ENCODE measurements around the gene LNPEP.
"Not testable (repeated sequence)": the region's sequence is repeated elsewhere in the genome, so short reads cannot be mapped to it uniquely, and the experiment has no call there.

The LNPEP gene

GRCh38 chr5:97070234-97070633, 134.4 kb downstream of the LNPEP start:
- no peak for DNase-seq

DNA sequence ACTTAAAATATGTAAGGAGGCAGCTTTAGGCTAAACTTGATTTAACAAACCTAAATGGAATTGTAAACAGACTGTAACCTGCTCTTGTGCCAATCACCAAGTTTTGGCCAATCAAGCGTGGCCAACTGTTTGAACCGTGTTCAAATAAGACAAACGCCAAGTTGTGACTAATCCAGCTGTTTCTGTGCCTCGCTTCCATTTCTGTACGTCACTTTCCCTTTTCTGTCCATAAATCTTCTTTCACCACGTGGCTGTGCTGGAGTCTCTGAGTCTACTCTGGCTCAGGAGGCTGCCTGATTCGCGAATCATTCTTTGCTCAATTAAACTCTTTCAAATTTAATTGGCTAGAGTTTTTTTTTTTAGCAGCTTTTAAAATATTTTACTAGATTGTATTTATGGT, 135.2 kb downstream of the LNPEP start:
- DNase-seq, result no peak

- DNase-seq, result no peak
Observed at GRCh38 chr5:97071993-97072392, 136.1 kb downstream of the LNPEP start.

GRCh38 chr5:97072696-97073095, 136.8 kb downstream of the LNPEP start:
- DNase-seq, result no peak

DNA sequence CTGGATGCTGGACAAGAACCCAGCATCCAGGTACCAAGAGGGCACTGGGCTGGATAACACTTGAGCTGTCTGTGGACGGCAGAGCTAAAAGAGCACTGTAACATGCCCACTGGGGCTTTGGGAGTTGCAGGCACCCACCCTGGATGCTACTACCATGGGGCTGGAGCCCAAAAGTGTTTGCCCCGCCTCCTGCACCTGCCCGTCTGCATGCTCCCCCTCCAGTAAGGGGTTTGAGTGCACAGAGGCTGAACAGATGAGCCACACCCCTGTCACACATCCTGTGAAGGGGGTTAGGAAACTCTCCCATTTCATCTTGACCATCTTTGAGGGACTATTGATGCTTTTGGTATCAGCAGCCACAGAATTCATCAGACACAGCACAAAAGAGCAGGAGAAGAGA, 137.5 kb downstream of the LNPEP start:
- DNase-seq, result no peak

DNA sequence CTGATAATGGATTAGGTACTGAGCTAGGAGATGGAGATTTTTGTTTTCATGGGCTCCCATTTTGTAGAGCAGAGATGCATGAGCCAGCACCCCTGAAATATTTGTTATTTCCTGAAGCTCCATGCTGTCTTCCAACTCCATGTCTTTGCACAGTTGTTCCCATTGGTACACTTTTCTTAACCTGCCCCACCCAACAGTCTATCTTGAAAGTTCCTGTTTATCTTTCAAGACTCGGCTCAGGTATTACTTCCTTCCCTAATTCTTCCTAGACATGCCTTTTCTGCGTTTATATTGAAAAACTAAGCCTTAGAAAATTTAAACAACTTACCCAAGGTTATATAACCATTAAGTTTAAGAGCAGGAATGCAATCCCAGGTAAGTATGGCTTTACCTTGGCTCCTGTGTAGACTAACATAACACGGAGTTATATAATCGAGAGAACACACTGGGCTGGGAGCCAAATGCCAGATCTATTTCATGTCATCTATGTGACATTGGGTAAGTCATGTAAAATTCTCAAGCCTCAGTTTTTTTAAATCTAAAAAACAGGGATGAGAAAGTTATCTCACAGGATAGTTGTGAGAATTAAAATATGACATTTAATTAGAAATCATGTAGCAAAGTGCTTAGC, 139.1 kb downstream of the LNPEP start:
- DNase-seq, result no peak

- no peak for DNase-seq
Observed at GRCh38 chr5:97075649-97076048, 139.8 kb downstream of the LNPEP start.

DNA sequence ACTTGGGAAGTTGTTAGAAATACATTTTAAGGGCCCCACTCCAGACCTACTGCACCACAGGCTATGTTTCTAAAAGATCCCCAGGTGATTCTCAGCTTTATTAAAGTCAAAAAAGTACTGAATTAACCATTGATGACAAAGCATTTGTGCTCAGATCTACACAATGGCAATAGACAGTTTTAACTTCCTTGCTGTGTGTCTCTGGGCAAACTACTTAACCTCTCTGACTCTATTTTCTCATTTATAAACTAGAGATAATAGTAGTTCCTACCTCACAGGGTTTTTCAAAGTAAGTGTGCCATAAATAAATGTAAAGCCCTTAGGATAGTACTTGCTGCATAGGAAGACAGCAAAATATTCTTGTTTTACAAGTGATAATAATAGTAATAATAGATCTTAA, 140.2 kb downstream of the LNPEP start:
- no peak for DNase-seq

- no peak for DNase-seq
Observed at GRCh38 chr5:97077246-97077645, 141.4 kb downstream of the LNPEP start.

DNA sequence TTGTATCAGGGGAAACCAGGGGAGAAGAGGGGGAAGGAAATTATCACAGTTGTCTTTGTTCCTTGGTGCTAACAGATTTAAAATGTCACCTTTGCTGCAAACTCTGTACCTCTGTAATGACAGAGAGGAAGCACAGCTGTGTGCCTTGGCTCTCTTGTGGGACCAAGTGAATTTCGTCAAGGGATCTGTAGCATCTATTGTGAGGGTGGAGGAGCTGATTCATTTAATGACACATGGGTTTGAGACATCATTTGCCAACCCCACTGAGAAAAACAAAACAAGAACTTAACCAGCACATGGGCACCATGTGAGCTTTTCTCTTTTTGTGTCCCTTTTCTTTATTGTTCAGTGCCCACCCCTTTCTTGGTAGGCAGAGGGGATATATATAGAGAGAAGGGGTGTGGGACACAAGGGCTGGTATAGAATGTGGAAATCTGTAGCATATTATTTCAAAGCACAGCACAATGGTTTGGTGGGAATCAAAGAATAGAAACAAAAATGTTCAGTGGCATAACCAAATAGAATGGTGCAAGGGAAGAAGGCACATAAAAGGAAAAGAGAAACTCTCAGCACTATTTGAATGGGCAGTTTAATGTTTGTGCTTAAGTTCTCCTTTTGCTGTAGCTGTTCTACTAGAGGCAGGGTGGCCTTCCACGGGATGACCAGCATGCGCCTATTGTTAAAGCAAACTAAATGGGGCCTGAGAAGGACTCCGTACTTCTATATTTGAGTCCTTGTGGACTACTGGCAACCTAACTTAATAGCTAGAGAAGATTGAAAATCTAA, 143.3 kb downstream of the LNPEP start:
- no peak for DNase-seq

- DNase-seq, result not testable (repeated sequence)
Observed at GRCh38 chr5:97084782-97085458, 149.0 kb downstream of the LNPEP start.

GRCh38 chr5:97085459-97086181, 149.7 kb downstream of the LNPEP start:
- no peak for DNase-seq

Data from stimulated activated CD4-positive, alpha-beta T cell treated with anti-CD3 and anti-CD28 coated beads, Interleukin-4, amount 100 ng/mL, for 4 hours (primary cell).